Measurements from ENCODE around the gene FASTKD3. TPM values are rescaled to one million over a fixed set of nuclear protein-coding genes. Genes with fewer than 3 reads are reported as not detected.

The FASTKD3 gene
- total RNA-seq, 1 donor from 2014 or later: 16.9 TPM

DNA sequence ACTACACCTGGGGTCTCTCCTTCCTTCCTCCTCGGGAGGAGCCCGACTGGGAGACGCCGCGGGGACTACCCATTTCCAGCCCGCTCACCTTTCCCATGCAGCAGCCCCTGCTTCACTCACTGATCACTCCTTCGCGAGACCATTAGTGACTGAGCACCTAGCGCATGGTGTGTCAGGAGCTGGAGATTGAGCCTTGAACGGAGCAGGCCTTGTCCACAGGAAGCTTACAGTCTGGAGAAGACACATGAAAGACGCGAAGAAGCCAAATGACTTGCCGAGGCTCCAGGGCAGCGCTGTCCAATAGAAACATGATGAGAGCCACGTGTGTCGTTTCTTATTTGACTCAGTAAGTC is 17.6 kb downstream of the FASTKD3 start:
- intact Hi-C loops (cut with micrococcal nuclease): loop anchor here (10.0 kb wide), 3 partner anchors 1086 to 1476 kb away; partner anchors contain the start of gene MED10

GRCh38 chr5:7850395-7851239 is 18.2 kb downstream of the FASTKD3 start, which contains the start of gene CFAP90:
TSS of gene CFAP90 (minus strand) at chr5:7851133. CDS start at chr5:7851021, 112 bp downstream.
- intact Hi-C loops (cut with micrococcal nuclease): loop anchor here (10.0 kb wide), 3 partner anchors 1086 to 1476 kb away; partner anchors contain the start of gene MED10

- intact Hi-C loops (cut with micrococcal nuclease): loop anchor here (10.0 kb wide), 3 partner anchors 1085 to 1475 kb away; partner anchors contain the start of gene MED10
Measured at GRCh38 chr5:7849681-7850394, 19.0 kb downstream of the FASTKD3 start.

- intact Hi-C loops (cut with micrococcal nuclease): no loop called here
Measured at GRCh38 chr5:7848296-7848695, 20.5 kb downstream of the FASTKD3 start.

DNA sequence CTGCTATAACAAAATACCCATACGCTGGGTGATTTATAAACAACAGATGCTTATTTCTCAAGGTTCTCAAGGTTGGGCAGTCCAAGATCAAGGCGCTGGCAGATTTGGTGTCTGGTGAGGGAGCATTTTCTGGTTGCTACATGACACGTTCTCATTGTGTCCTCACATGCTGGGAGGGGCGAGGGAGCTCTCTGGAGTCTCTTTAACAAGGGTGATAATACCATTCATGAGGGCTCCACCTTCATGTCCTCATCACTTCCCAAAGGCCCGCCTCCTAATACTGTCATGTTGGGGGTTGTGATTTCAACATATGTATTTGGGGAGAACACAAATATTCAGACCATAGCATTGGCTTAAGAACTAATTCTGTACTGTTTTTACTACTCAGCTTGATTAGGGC is 22.5 kb downstream of the FASTKD3 start:
- intact Hi-C loops (cut with micrococcal nuclease): no loop called here

DNA sequence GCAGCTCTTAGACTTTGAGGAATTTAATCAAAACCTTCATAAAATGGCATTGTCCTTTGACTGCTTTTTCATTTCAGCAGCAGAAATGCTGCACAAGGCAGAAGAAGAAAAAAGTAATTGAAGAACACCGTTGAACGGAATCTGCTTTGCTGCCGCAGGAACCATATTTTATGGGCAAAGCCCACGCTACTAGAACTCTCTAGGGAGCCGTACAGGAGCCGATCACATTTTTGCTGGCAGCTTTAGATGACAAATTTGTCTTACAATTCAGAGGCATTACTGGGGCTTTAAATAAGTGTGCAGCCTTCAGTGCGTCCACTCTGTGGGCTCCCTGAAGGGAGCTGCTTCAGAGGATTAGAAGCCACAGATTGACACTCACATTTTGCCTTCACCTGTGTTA is 23.3 kb downstream of the FASTKD3 start:
- intact Hi-C loops (cut with micrococcal nuclease): no loop called here

- intact Hi-C loops (cut with micrococcal nuclease): no loop called here
Measured at GRCh38 chr5:7844901-7845300, 23.9 kb downstream of the FASTKD3 start.

DNA sequence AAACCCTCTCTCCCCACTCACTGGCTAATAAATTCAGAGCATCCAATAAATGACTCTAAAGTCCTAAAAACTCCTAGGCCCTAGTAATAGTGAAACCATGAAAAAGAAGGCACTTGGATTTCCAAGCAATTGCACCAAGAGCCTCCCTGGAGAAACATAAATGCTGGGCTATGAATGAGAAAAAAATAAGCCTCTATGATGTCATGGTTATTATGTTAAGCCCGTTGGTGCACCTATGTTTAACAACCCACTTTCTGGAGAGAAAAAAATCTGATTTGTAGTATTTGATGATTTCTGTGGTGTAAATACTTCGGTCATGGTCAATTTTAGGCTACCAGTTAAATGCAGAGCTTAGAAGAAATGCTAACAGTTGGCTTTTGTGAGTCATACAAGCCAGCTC is 26.3 kb downstream of the FASTKD3 start:
- intact Hi-C loops (cut with micrococcal nuclease): no loop called here

- intact Hi-C loops (cut with micrococcal nuclease): no loop called here
Measured at GRCh38 chr5:7837403-7837802, 31.4 kb downstream of the FASTKD3 start.

DNA sequence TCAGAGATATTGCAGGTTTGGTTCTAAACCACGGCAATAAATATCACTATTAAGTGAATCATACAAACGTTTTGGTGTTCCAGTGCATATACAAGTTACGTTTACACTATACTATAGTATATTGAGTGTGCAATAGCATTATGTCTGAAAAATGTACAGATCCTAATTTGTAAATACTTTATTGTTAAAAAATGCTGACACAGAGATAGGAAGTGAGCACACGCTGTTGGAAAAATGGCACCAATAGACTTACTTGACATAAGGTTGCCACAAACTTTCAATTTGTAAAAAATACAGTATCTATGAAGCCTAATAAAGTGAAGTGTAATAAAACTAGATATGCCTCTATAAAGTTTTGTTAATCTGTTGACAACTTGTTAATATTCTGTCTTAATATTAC is 33.8 kb downstream of the FASTKD3 start:
- intact Hi-C loops (cut with micrococcal nuclease): no loop called here

DNA sequence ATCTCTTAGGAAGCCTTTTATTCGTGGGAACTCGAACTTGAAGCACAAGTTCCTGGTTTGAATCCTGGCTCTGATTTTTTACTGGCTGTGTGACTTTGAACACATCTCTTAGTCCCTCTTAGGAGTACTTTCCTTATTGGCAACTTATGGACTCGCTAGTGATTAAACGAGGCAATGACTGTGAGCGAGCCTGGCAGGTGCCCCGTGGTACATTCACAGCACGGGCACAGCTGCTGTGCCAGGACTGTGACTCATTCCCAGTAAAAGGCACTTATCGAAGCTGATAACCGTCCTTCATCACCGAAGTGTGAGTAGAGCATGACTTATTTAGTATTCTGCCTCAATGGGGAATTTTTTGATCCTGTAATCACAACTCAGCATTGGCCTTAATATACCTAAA is 40.6 kb downstream of the FASTKD3 start:
- intact Hi-C loops (cut with micrococcal nuclease): no loop called here

- intact Hi-C loops (cut with micrococcal nuclease): no loop called here
Measured at GRCh38 chr5:7827610-7828009, 41.2 kb downstream of the FASTKD3 start.

DNA sequence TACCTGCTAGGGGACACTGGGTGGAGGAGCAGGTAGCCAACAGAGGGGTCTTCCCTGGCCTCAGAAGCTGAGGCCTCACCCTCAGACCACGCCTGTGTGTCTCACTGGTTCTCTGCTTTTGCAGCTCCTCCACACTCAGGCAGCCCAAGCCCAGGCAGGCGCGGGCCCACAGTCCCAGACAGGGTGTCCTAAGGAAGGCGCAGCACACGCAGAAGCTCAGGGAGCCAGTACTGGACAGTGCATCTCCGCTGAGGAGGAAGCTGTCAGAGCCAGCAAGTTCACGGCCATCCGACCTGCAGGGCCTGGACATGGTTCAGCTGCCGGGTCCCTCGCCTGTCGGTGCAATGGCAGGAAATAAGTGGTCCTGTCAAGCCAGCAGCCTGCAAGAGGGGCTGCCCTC is 43.2 kb downstream of the FASTKD3 start:
- intact Hi-C loops (cut with micrococcal nuclease): no loop called here

GRCh38 chr5:7824995-7825394 is 43.8 kb downstream of the FASTKD3 start:
- intact Hi-C loops (cut with micrococcal nuclease): no loop called here

DNA sequence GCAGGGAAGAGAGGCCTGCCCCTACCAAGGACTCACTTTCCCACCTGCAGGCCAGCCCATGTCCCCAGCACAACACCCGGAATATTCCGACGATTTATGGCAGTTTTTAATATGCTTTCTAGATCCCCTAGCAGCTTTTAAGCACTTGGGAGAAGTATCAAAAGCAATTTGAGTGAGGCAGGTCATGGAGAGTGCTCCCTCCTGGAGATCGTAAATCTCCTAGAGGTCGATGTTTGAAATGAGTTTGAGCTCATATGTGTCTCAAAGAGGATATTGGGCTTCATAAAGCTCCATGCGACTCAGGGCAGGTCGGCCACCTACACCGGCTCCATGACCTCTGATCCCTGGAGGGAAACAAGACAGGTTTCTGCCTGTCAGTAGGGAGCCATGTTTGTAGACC is 45.2 kb downstream of the FASTKD3 start:
- intact Hi-C loops (cut with micrococcal nuclease): no loop called here

GRCh38 chr5:7822449-7822848 is 46.4 kb downstream of the FASTKD3 start:
- intact Hi-C loops (cut with micrococcal nuclease): no loop called here

DNA sequence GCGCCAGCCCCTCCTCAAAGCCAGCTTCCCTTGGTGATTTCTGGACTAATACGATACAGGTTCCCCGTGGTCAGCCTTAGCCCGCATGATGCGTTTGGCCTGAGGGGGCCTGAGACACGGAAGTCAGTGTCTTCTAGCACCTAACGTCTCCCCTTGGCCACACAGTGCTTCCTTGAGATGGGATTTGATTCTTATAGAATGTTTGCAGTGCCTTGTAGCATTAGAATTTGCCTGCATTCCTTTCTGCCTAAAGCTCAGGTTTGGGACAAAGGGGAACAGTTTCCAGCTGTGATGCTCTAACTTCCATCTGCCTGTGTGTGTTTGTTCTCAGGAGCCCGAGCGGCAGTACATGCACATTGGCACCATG is 52.3 kb downstream of the FASTKD3 start:
- intact Hi-C loops (cut with micrococcal nuclease): loop anchor here (2.0 to 5.0 kb wide), 2 partner anchors 41 to 556 kb away; no protein-coding TSS in a partner anchor

DNA sequence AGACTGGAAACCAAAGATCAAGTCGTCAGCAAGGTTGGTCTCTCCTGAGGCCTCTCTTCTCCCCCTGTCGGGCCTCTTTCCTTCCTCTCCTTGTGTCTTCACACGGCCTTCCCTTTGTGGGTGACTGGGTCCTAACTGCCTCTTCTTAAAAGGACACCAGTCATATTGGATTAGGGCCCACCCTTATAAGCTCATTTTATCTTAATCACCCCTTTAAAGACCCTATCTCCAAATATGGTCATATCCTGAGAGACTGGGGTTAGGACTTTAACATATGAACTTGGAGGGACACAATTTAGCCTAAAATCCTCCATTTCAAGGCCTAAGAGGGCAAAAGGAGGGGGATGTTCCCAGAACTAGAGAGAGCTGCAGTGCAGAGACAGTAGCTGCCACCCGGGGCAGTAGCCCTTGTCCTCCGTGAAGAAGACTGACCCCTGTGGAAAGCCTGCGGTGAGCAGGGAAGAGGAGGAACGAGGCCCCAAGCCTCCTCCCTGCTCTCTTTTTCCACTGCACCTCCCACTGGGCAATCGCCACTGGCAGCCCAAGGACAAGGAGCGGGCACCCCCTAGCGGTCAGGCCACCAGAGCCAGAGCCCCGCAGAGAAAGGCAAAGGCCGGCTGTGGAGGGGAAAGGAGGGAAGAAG is 52.8 kb downstream of the FASTKD3 start:
- intact Hi-C loops (cut with micrococcal nuclease): loop anchor here (2.0 to 5.0 kb wide), 2 partner anchors 41 to 555 kb away; no protein-coding TSS in a partner anchor

DNA sequence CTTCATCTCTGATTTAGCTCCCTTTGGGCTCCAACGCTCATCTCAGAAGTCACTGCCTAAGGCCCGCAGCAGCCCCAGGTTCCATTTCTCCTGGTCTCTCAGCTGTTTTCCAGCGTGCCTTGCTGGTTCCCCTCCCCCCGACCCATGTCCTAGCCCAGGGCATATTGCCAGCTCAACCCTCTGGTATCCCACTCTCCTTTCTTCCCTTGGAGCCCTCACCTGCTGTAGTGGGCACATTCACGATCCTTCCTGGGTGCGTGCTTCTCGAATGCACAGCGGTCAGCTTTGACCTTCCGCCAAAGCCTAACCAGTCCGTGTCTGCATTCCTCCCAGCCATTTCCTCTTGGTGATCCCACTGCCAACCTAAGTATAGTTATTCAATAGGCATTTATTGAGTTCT is 54.0 kb downstream of the FASTKD3 start:
- intact Hi-C loops (cut with micrococcal nuclease): loop anchor here (5.0 kb wide), 1 partner anchor 42 kb away; no protein-coding TSS in a partner anchor

DNA sequence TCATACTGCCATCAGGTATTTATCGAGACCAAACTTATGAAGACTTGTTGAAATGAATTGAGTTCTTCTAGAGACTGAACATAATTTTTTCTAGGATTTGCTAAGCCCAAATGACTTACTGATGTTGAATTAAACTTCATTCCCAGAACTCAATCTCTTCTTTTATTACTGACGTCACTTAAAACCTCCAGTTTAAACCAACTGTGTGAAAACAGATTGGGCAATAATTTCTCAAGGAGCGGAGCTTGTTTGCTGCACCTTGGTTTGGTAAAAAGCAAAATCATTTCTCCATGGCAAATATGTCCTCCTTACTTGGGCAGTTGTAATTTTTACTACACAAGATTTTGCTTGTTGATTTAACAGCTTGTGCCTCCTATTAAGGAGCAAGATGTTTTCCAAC is 55.3 kb downstream of the FASTKD3 start:
- intact Hi-C loops (cut with micrococcal nuclease): no loop called here

DNA sequence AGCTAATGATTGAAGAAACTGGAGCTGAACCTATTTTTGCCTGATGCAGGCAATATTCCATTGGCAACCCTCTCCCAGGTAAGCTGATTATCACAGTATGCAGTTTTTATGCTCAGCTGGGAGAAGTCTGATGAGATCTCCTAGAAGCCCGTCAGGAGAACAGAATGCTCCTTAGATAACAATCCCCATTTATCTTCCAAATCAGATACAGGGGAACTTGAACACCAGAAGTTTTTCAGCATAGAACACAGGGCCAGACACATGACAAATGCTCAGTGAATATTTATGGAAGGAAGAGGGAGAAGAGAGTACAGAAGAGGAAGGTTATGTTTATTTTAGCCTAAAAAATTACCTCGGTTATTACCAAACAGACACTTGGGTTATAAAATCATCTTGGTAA is 55.8 kb downstream of the FASTKD3 start:
- intact Hi-C loops (cut with micrococcal nuclease): no loop called here

GRCh38 chr5:7811715-7812114 is 57.1 kb downstream of the FASTKD3 start:
- intact Hi-C loops (cut with micrococcal nuclease): no loop called here
